GM21447 (cell line): ENCODE data around the gene PDE1C.
"Not testable (repeated sequence)": the region's sequence is repeated elsewhere in the genome, so short reads cannot be mapped to it uniquely, and the experiment has no call there.

Experiments used
- ATAC-seq: cut with Tn5 transposase; IDR thresholded peaks from one replicate; pipeline ENCODE4 v1.9.1; 2021; ENCODE audit not compliant: unreplicated experiment

PDE1C gene

DNA sequence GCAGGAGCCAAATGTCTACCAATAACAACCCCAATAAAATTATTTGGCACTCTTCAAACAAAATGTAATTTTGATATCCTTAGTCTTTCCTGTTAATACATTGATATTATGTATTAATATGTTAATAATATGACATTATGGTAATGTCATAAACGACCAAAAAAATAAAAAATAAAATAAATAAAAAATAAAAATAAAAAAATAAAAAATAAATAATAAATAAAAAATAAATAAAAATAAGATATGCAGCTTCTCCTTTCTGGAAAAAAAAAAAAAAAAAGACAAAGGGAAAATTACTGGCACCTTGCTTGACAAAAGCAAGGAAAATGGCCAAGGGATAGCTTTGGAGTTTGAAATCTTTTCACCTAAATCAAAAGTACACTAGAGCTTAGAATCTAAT lies 214.7 kb downstream of the PDE1C start:
- no peak for ATAC-seq

DNA sequence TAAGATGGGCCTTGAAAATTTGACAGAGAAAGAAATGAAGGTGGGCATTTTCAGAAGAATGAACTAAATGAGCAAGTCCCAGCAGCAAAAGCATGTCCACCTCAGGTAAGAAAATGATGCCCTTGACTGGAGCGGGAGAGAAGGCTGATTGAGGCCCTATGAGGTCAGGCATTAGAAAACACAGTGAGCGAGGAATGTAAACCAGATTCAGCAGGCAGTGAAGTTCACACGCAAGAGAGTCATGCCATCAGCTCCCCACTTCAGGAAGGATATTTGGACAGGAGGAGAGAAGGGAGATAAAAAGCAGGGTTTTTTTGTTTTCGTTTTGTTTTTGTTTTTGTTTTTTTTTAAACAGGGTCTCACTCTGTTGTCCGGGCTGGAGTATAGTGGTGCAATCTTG lies 216.8 kb downstream of the PDE1C start:
- no peak for ATAC-seq

GRCh38 chr7:31852462-31852861 lies 217.7 kb downstream of the PDE1C start:
- ATAC-seq, result no peak

DNA sequence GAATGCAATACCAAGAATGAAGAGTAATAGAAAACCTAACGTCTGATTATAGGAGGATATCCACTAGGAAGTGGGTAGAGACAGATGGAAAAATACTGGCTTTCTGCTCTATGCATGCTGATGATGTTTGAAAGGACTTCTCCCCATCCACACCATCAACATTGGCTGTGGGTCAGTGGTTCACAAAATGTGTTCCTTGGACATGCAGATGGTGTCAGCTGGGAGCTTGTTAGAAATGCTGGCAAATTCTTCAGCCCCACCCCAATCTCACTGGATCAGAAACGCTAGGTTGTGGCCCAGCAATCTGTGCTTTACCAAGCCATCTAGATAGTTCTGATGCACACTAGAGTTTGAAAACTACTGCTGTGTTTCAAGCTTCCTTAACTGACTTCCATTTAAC lies 219.1 kb downstream of the PDE1C start:
- no peak for ATAC-seq

- ATAC-seq, result no peak
Measured at GRCh38 chr7:31850601-31851000, 219.6 kb downstream of the PDE1C start.

DNA sequence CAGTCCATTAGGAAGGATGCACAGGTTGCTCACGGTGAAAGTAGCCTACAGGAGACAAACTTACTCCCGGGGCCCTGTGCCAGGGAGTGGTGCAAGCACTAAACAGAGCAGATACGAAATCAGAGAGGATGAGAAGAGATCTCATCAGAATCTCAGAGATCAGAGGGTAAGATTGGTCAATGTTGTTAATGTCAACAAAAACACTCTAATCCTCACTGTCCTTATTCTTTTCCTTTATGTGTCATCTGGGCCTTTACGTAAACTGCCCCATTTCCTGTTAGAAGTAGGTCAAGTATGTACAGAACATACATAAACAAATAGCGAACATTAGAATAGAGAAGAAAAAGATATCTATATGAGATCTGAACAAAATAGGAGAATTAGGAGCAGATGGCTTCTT lies 220.1 kb downstream of the PDE1C start:
- no peak for ATAC-seq

DNA sequence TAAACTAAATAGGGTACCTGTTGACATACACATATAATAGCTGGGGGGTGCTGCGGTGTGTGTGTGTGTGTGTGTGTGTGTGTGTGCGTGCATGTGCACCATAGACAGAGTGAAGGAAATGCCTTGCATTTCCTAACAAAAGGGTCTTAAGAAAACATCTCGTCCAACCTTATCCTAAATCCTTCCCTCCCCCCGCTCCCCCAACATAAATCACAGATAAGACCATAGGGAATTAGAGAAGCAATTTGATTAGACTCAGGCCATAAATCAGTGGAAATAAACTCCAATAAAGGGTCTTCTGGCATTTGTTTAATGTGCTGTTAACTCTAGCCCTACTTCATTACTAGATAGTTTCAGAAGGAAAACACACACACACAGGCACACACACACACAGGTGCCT lies 234.7 kb downstream of the PDE1C start:
- ATAC-seq, result no peak

DNA sequence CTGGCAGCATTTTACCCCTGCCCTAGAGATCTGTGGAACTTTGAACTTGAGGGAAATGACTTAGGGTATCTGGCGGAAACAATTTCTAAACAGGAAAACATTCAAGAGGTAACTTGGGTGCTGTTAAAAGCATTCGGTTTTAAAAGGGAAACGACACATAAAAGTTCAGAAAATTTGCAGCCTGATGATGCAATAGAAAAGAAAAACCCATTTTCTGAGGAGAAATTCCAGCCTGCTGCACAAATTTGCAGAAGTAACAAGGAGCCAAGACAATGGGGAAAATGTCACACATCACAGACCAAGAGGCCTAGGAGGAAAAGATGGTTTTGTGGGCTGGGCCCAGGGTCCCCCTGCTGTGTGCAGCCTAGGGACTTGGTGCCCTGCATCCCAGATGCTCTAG lies 236.6 kb downstream of the PDE1C start:
- not testable (repeated sequence) for ATAC-seq

DNA sequence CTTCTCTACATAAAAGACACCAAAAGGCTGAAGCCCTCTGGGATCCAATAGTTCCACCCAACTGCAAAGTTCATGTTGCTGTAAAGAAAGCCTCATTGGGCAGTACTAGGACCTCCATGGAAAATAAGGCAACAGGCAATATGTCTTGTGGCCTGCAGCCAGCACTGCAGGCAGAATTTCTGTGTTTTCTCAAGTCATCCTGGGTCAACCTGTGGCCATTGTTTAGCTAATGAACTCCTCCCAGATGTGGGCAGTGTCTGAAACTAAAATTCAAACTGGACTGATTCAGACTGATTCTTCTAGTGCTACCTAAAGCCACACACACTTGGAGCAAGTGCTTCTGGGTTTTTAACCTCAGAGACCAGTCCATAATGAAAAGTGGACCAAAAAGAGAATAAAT lies 241.7 kb downstream of the PDE1C start:
- ATAC-seq, result no peak

GRCh38 chr7:31825576-31825975 lies 244.6 kb downstream of the PDE1C start:
- ATAC-seq, result no peak

GRCh38 chr7:31819031-31819430 lies 251.2 kb downstream of the PDE1C start:
- ATAC-seq, result no peak

- no peak for ATAC-seq
Measured at GRCh38 chr7:31816810-31817209, 253.4 kb downstream of the PDE1C start.

- no peak for ATAC-seq
Measured at GRCh38 chr7:31815796-31816195, 254.4 kb downstream of the PDE1C start.

DNA sequence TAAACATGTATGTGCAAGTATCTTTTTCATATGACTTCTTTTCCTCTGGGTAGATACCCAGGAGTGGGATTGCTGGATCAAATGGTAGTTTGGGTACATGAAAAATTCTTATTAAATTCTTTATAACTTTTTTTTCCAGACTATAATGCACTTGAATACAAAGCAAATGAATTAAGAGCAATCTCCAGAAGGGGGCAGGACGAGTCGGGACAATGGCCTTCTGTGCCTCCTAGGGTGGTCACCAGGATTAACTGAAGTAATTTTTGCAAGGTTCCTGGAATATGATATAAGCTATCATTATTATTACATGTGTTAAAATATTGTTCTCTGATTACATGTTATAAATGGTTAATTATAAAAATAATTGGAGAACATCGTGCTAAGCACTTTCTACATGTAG lies 256.0 kb downstream of the PDE1C start:
- ATAC-seq, result no peak

DNA sequence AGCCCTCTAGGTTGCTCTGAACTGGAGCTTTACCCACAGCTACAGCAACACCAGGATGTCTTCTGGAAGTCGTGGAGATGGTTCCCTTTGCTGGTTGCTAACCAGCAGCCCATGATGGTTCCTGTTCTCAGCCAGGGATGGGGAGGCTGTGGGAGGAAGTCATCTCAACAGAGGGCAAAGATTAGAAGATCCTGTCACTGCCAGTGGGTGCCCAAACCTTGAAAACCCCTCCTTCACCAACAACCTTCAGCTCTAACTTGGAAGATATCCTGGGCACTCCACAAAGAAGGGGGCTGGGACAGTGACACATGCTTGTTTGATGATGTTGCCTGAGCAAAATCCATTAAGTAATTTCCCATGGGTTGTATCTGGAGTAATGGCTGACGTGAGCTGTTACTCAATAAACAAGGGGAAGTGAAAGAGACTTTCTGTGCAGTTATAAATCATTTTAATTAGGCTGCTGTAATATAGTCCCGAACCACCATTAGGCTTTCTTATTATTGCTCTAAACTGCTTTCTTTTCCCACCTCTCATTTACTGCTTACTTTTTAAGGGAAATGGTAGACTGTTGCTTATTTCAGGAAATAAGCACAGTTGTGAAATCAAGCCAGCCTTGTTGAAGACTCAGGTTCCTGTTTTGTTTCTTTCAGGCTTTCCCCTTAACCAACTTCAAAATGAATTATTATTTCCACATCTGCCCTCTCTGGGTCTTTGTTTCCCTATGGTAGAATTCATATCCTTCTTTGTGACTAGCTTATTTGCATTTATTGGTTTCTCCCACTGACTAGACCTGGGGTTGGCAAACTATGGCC lies 258.4 kb downstream of the PDE1C start:
- ATAC-seq, result peak; percentile 61

- no peak for ATAC-seq
Measured at GRCh38 chr7:31805209-31805818, 264.9 kb downstream of the PDE1C start.

GRCh38 chr7:31796375-31796774 lies 273.8 kb downstream of the PDE1C start:
- ATAC-seq, result no peak

DNA sequence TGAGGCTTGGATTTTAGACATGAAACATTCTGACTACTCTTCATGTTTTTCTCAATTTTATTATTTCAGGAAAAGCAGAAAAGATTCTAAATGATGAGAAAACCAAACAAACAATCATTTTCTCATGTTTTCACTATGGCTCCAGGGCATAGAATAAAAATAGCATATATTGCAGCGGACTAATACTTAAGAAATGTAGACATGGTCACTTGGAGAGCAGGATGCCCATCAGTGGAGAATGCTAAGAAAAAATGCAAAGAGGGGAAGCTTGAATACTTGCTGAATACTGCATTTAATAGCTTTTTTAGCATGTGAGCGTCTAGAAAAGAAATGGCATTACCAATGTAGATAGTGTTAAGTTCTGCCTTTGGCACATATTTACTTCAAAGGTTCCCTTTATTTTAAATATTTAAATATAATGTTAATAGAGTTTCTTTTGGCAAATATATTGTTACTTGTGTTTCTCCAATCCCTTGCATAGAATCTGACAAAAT lies 275.3 kb downstream of the PDE1C start:
- no peak for ATAC-seq

GRCh38 chr7:31791881-31792280 lies 278.3 kb downstream of the PDE1C start:
- no peak for ATAC-seq

DNA sequence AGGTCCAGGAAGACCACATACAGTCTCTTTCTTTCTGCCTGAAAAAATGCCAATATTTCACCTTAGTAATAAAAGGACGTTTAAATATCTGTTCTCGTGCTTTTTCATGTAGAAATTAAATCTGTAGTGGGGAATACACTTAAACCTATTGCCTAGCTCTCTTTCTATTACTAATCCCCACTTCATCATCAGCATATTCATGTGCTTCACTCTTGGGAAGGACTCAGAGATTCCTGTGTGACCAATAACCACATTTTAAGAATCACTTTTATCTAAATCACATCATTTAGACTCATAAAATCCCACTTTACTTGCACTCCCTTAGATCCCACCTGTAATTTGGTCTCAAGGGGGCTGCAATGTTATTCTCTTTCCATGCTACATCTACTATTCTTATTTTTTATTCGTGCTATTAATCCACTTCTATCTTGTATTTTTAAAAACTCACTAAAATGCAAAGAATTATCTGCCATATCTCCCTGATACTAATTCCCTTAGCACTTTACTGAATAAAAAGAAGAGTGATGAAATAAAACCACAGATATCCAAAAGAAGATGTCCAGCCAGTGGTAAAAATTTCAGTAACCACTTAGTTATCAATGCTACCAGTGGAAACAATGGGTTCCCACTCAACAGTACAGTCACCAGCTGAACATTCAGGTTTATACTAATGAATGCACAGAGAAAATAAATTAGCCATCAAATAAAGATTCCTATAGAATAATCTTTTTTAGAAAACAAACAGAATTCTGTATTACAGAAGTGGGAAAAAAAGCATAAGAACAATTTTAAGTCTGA lies 281.1 kb downstream of the PDE1C start:
- no peak for ATAC-seq

GRCh38 chr7:31788445-31788844 lies 281.8 kb downstream of the PDE1C start:
- ATAC-seq, result no peak

GRCh38 chr7:31786326-31786725 lies 283.9 kb downstream of the PDE1C start:
- no peak for ATAC-seq
